HG03354 (cell line): ENCODE data around the gene PRG2.

ENCODE experiments used
- ATAC-seq: cut with Tn5 transposase; IDR thresholded peaks from one replicate; pipeline ENCODE4 v1.9.1; 2021; ENCODE audit warnings: mild to moderate bottlenecking; ENCODE audit not compliant: unreplicated experiment, poor library complexity, severe bottlenecking

The PRG2 gene

DNA sequence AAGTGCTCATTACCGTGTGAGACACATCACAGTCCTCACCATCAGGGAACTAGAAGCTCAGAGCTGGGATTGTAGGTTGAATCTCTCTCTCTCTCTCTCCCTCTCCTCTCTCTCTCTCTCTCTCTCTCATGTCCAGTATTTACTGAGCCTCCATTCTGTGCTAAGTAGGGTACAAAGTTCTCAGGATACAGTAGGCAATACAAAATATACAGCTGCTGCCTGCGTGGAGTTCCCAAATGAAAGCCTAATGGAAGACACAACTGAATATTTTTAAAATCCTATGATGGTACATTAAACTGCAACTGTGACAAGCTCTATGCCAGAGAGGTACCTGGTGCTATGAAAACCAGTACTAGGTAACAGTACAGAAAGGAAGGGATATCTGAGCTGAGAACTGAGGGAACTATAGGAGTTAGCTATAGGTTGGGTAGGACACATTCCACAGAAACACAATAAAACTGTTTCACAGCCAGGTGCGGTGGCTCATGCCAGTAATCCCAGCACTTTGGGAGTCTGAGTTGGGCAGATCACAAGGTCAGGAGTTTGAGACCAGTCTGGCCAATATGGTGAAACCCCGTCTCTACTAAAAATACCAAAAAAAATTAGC lies 9.6 kb upstream of the PRG2 start:
- no peak for ATAC-seq

DNA sequence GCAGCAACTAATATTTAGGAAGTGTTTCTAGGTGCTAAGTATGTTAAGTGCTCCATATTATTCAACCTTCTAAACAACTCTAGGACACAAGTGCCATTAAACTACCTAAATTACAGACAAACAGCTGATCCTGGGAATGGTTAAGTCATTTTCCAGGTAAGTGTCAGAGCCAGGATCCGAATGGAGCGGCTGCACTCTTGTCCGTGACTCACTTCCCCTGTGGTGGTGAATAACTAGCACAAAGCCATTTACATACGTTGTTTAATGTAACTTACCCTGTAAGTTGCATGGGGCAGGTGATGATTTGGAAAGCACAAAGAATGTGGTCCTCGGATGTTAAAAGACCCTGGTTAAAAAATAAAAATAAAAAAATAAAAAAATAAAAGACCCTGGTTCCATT lies 8.8 kb upstream of the PRG2 start:
- ATAC-seq: no peak

DNA sequence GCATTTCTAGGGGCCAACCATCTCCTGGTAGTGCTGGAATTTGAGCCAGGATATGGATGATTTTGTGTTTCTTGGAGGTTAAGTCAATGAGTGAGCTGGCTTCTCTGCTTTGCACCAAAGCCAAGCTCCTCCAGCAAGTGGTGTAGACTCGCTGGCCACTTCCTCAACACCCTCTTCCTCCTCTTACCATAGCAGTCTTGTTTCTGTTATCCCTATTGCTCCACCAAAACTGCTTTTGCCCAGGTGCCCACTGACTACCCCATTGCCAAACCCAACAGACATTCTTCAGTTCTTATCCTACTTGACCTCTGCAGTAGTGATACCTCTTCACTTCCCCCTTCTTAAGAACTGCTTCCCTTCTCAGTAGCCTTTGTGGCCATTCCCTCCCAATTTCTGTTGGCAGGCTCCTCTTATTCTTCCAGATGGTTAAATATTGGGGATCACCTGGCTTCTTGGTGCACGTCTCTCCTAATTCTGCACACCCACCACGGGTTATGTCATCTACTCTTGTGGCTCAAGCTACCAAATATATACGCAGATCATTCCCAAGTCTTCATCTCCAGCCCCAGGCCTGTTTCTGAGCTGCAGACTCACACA lies 7.0 kb upstream of the PRG2 start:
- ATAC-seq: no peak

DNA sequence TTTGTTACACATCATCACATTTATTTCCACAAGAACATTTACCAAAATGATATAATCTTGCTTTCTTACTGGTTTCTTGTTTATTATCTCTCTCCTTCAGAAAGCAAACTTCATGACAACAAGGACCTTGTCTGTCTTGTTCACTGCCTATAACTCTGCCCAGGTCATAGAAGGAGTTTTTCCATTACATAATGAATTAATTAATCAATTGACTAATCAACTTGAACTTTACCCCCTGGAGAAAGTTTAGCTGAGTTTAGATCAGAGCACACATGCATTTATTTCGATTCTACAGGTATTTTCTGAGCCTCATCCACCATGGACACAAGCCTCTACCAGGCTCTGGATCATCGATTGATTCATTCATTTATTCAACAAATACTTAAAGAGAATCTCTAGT lies 6.3 kb upstream of the PRG2 start:
- ATAC-seq: no peak

DNA sequence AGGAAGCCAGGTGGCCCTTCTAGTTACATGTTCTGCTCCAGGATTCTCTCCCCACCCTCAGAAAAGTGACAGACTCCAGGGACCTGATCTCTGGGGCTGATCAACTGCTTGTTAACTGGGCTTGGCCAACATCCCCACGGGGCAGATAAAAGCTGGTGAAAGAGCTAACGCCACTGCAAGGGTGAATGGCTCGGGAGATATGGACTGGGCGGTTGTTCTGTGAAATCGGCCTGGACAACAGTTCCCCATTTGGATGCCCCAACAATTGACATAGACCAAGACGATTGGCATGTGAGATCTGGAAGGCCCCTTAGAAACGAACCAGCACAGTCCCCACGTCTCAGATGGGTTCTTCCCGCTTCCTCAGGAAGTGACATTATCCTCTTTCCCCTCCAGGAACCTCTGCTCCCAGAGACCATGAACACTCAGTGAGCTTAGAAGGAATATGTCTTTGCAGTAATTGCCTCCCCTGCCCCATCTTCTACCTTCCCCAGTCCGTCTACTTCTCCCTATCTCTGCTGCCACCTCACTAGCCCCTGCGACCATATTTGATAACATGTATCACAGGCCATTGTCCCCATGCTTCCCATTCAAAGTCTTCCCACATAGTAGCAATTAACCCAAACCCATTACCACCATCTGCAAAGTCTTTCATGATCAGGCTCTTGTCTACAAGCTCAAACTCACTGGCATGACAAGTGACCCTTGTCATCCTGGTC lies 5.6 kb upstream of the PRG2 start:
- no peak for ATAC-seq

DNA sequence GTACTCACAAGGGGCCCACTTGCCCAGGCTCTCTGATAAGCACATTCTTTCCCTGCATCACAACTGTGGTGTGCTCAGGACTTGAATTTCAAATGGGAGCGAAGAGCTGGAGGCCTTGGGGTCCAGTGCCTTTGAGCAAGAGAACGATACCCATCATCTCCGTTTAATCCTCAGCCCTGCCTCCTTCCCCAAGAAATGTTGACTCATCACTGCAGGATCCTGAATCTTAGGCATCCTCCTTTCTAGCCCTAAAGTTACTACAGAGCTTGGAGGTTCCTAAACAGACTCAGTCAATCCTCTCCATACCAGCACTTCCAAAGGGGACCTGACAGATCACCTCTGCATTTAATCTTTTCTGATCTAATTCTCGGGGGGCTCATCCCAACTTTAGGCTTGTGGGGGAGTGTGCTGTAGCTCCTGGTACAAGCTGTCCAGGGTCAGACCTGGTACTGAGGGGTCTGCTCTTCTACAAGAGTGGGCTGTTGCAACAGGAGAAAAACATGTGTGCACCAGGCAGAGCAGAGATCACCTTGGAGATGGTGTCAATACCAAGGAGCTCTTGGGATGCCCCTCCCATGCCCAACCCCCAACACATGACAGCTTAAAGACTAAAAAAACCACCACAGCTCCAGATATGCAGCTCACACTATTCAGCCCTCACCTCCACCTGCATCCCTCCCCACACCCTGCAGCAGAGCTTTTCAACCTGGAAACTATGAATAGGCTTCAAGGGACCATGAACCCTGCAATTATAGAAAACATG lies 3.9 kb upstream of the PRG2 start:
- no peak for ATAC-seq

DNA sequence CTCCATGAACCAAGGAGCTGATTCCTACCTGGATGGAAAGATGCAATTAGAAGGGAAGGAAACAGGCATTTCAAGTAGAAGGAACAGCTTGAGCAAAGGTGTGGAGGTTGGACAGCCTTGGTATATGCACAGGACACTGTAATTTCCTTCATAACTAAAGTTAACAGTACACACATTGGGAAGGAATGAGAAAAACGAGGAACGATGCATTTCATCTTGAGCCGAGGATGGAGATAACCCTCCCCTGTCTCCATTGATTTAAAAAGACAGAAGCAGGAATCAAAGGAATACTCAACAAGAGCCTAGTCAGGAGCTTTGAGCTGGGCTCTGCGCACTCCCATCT lies 2.3 kb upstream of the PRG2 start:
- ATAC-seq: no peak

DNA sequence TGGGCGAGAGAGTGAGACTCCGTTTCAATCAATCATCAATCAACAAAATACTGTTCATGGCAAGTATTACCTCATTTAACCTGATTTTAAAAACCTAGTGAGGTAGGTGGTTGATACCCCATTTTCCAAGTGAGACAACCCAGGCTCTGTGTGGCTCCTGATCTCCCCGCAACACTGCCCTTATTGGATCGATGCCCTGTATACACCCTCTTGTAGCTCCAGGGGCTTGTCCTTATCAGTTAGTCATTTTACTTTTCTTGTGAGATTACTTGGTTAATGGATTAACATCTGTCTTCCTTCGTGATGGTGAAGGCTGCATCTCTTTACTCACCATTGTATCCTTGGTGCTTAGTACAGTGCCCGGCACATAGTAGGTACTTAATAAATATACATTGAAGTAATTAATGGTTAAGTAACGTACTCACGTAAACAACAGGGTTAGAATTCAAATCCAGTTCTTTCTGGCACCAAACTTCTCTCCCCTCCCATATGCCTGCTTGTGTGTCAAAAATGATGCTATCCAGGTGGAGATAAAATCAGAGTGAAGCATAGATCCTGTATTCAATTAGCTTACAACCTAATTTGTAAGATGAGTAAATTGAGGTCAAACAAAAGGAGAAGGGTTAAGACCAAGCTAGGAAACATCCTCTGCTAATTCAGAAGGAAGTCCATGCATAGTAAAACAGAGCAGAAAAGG lies 1.8 kb upstream of the PRG2 start:
- no peak for ATAC-seq

DNA sequence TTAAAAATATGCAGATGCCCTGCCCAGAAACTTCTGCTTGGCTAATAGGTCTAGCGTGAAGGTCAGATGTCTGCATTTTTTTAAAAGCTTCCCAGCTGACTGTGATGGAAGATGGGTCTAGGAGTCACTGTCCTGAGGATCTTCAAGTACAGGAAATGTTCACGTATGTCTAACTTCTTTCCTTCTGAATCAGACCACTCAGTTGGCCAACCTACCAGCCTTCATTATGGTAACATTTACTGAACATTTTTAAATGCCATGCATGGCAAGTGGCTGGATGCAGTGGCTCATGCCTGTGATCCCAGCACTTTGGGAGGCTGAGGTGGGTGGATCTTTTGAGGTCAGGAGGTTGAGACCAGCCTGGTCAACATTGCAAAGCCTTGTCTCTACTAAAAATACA lies 1.1 kb upstream of the PRG2 start:
- no peak for ATAC-seq

DNA sequence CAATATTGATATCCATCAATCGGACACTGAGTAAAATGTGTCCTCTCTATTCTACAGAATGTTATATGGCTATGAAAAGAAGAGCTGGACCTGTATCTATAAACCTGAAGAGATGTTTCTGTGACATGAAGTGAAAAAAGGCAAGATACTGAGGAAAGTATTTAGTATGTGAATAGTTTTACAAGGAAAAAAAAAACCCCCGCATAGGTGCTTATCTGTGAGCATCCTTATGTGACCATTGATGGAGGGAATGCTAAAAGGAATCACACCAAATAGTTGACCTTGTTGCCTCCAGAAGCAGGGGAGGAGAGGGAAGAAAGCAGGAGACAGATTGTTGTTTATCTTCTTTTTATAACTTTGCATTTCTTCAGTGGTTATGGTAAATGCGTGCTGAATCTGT lies 661 bp upstream of the PRG2 start:
- no peak for ATAC-seq

DNA sequence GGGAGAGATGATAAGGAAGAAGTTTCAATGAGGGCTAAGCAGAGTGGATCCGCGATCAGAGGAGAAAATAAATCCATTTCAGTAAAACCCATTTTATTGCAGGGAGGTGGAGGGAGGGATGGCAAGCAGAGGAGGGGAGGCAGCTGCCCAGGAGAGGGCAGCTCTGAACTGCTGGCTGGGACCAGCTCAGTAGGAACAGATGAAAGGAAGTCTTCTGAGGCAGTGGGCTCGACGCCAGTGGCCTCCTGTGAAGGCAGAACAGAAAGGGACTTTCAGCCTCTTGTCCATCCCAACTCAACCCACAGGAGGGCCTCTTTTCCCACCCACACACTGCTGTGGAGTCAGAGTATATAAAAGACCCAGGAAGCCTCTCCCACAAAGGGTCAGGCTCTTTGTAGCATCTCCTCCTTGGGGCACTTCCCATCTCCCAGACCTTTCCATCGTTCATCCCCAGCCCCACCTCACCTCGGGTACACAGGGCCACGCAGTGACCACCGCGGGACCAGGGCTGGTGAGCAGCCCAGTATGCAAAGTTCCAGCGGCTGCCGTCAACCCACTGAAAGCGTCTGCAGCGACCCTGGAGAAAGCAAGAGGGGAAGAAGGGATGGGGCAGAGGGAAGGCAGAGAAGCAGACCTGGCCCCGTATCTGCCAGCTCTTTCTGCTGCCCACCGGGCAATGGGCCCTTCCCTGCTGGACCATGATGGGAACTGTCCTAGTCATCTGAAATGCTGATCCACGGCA lies 3.0 kb downstream of the PRG2 start:
- no peak for ATAC-seq

DNA sequence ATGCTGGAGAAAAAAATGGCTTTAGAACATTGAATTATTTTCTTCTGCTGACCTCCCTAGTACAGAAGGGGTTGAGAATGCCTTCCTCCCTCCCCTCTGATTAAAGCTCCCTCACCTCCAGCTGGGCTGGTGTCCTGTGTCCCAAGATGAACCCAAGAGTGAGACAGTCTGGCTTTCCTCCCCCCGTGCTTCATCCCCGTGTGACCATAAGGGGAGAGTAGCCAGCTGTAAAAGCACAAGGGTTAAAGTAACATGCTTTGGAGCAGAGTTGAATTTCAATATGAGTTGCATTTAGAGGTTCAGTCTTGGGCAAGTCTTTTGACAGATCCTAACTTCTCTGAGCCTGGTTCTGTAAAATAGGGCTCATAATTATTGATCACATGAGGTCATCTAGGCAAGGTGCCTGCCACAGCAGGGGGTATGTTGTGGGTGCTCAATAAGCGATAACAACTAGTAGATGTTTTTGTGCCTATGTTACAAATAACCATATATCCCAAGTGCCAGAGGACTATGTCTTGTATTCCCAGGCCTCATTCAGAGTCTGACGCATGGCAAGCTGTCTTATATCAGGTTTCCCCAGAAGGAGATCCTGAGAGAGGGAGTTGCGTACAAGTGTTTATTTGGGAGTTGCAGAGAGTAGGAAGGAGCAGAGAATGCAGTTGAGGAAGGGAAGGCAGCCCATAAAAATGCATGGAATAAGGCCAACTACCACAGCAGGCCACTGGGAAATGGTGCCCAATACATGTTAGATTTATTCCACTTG lies 4.1 kb downstream of the PRG2 start:
- no peak for ATAC-seq

DNA sequence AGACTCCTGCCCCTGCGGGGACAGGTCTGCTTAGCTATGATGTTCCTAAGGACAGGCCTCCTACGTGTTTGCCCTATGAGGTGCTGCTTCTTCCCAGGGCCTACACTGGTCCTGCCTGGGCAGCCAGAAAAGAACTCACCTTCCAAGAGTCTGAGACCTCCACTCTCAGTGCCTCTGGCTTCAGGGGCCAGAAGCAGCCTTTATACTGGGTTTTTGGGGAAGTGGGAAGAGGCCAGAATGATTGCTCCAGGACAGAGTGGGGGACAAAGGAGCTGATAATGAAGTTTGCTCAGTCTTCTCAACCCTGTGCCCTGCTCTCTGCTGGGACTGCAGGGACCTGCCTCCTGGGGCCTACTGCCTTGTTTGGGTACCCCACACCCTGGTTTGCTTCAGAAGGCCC lies 9.5 kb downstream of the PRG2 start, which contains the start of gene PRG3:
TSS of gene PRG3 (minus strand) at position 176 of the 400 bp plus-strand sequence. CDS start 442 bp downstream, outside the sequence.
- no peak for ATAC-seq

DNA sequence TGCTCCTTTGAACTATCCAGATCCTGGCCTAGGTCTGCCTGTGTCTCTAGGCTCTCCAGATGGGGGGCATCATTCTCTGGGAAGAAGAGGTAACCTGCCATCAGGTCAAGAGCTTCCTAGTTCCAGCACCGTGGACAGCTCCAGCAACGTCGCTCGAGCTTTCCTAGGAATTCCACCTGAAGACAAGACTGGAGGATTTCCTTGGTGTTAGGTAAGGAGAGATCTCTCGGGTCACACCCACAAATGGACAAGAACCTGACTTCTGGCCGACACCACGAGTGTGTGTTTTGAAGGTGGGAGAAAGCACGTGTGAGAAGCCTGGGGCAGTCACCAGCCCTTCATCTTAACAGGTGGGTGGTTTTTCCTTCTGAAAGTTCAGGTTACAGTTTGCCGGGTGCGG lies 10.7 kb downstream of the PRG2 start:
- no peak for ATAC-seq

DNA sequence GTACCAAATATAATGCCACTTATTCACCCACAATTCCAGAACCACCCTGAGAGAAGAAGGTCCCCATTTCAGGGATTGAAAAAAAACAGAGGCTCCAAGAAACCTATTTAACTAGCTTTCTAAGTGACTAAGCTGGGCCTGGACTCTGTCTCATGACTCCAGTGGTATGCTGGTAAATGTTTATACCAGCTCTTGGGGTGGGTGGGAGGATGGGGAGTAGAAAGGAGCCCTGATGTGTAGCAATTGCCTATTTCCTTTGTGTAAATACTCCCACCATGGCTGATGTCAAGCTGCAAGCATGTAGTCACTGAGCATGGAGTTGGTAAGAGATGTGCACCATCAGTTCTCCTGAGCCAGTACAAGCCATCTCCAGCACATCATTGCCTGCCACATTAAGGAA lies 12.3 kb downstream of the PRG2 start:
- no peak for ATAC-seq

DNA sequence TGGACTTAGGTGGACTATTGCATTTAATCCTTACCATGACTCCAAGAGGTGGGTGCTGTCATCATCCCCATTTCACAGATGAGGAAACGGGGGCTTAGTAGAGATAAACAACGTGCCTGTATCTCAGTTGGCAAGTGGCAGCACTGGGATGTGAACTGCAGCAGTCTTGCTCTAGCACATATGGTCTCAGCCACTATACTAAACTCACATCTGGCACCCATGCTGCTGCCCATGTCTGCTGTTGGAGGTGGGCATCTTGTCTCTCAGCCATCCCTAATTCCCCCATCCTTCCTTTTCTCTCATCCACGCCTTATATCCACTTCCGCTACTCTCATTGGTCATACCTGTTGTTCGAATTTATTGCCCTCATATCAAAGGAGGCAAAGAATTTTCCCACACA lies 13.3 kb downstream of the PRG2 start:
- ATAC-seq: no peak

DNA sequence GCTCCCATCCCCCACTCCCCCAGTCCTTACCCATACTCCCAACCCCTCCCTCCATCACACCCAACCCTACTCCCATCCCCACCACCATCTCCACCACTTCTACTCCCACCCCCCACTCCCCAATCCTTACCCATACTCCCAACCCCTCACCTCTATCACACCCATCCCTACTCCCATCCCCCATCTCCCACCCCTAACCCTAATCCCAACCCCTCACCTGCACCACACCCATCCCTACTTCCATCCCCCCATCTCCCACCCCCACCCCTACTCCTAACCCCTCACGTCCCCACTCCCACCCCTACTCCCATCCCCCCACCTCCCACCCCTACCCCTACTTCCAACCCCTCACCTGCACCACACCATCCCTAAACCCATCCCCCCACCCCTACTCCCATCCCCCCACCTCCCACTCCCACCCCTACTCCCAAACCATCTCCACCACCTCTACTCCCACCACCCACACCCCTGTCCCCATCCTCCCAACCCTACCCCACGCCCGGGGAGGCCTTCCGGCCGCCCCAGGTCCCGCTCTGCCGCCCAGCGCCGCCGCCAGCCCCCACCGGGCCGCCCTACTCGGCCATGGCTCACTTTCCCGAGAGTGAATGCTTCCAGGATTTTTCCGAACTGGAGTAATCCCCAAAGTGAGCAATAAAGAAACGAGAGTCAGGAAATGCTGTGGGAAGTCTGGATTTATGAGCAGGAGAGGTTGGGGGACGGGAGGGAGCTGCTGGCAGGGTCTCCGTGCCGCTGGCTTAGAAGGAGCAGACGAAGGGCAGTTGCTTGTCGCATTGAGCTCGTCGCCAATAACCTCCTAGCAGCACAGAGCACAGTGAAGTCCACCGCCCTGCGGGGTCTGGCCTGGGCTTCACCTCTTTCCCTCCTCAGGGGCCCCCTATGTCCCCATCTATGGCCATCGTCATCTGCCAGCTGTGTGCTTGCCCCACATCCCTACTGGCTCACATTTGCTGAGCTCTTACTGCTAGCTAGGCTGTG lies 14.1 kb downstream of the PRG2 start:
- no peak for ATAC-seq

DNA sequence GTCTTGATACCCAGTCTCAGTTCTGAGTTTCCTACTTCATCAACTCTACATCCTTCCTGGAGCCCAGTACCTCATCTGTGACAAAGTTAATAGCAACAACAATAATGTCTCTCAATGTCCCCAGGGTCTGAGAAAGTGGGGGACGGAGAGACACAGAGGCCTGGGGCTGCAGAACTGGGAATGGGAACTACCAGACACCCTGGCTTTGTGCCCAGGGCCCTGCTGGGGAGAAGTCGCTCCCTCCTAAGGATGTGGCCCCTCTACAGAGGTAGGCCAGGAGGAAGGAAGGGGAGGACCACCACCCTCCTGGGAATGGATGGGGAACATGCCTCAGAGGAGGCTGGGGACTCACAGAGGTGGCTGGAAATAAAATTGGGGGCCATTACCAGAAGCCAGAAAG lies 15.0 kb downstream of the PRG2 start:
- ATAC-seq: no peak
